ENCODE results near the gene CHST5. TPM values are rescaled to one million over a fixed set of nuclear protein-coding genes. Genes with fewer than 3 reads are reported as not detected.
"Not testable (repeated sequence)": the region's sequence is repeated elsewhere in the genome, so short reads cannot be mapped to it uniquely, and the experiment has no call there.

Gene CHST5
- total RNA-seq, 1 donor from 2014 or later, result 0.62 TPM

GRCh38 chr16:75552951-75553350 lies 17.0 kb upstream of the CHST5 start:
- Histone ChIP-seq H3K9me3 (no peaks in the 10 kb centered on the region), H3K27ac (no peak overlapping the region), H3K27me3 (ENCODE audit: low read depth) (no peaks in the 10 kb centered on the region), H3K36me3 (no peaks in the 10 kb centered on the region), H3K4me3 (no peak overlapping the region), H3K4me1 (peaks cover 23% of the 10 kb centered on the region)
- TF ChIP-seq CTCF (IDR thresholded peaks at IDR 0.05), result no peak
- no peak for ATAC-seq
- no peak for DNase-seq
- intact Hi-C loops (cut with DNase I), result no loop called here

GRCh38 chr16:75550211-75550662 lies 14.3 kb upstream of the CHST5 start:
- Histone ChIP-seq H3K27ac (no peak overlapping the region), H3K27me3 (ENCODE audit: low read depth) (no peaks in the 10 kb centered on the region), H3K9me3 (no peaks in the 10 kb centered on the region), H3K4me3 (no peak overlapping the region), H3K36me3 (no peaks in the 10 kb centered on the region), H3K4me1 (peaks cover 12% of the 10 kb centered on the region)
- intact Hi-C loops (cut with DNase I), result no loop called here
- ATAC-seq, result peak; percentile 65 to 77
- peak; percentile 42 for TF ChIP-seq CTCF (IDR thresholded peaks at IDR 0.05)
- no peak for DNase-seq

- H3K4me1 ChIP-seq; H3K4me3 ChIP-seq; H3K36me3 ChIP-seq; ATAC-seq; DNase-seq; H3K9me3 ChIP-seq; H3K27me3 ChIP-seq (ENCODE audit: low read depth); intact Hi-C loops (cut with DNase I); H3K27ac ChIP-seq: not testable (repeated sequence)
Observed at GRCh38 chr16:75548456-75548855, 12.5 kb upstream of the CHST5 start.

- no peak for TF ChIP-seq CTCF (IDR thresholded peaks at IDR 0.05)
- DNase-seq (no peak), ATAC-seq (no peak)
- H3K4me1 ChIP-seq, result peaks cover 7% of the 10 kb centered on the region
- H3K9me3 ChIP-seq, result no peaks in the 10 kb centered on the region
- intact Hi-C loops (cut with DNase I), result no loop called here
- H3K36me3 ChIP-seq, result no peaks in the 10 kb centered on the region
- H3K27me3 ChIP-seq (ENCODE audit: low read depth), result no peaks in the 10 kb centered on the region
- H3K4me3 ChIP-seq, result no peak overlapping the region
- no peak overlapping the region for H3K27ac ChIP-seq
Observed at GRCh38 chr16:75546293-75546692, 10.4 kb upstream of the CHST5 start.

GRCh38 chr16:75545879-75546278 lies 10.0 kb upstream of the CHST5 start:
- DNase-seq; ATAC-seq; intact Hi-C loops (cut with DNase I); H3K27me3 ChIP-seq (ENCODE audit: low read depth); H3K4me3 ChIP-seq; H3K9me3 ChIP-seq; H3K36me3 ChIP-seq; H3K27ac ChIP-seq; H3K4me1 ChIP-seq: not testable (repeated sequence)

- not testable (repeated sequence) for DNase-seq, H3K4me1 ChIP-seq
Observed at GRCh38 chr16:75542462-75542861, 6.6 kb upstream of the CHST5 start.

GRCh38 chr16:75541236-75541635 lies 5.3 kb upstream of the CHST5 start:
- TF ChIP-seq CTCF (IDR thresholded peaks at IDR 0.05), result no peak
- intact Hi-C loops (cut with DNase I), result no loop called here
- H3K27me3 ChIP-seq (ENCODE audit: low read depth), result no peaks in the 10 kb centered on the region
- no peak overlapping the region for H3K4me3 ChIP-seq
- DNase-seq (no peak), ATAC-seq (no peak)
- H3K9me3 ChIP-seq, result no peaks in the 10 kb centered on the region
- no peak overlapping the region for H3K27ac ChIP-seq
- no peaks in the 10 kb centered on the region for H3K4me1 ChIP-seq
- no peaks in the 10 kb centered on the region for H3K36me3 ChIP-seq

More at GRCh38 chr16:75542462-75542861, 6.6 kb upstream of the CHST5 start:
- H3K36me3 ChIP-seq; H3K4me3 ChIP-seq; ATAC-seq; intact Hi-C loops (cut with DNase I); H3K27me3 ChIP-seq (ENCODE audit: low read depth); H3K9me3 ChIP-seq; H3K27ac ChIP-seq: not testable (repeated sequence)

GRCh38 chr16:75538882-75539565 lies 3.1 kb upstream of the CHST5 start:
- not testable (repeated sequence) for DNase-seq, H3K9me3 ChIP-seq
- ATAC-seq, result peak in 1 of 2 donors; percentile 11

More at GRCh38 chr16:75538882-75539565, 3.1 kb upstream of the CHST5 start:
- H3K4me1 ChIP-seq; H3K36me3 ChIP-seq; intact Hi-C loops (cut with DNase I); H3K4me3 ChIP-seq; H3K27ac ChIP-seq; H3K27me3 ChIP-seq (ENCODE audit: low read depth): not testable (repeated sequence)
